ENCODE results near the gene KDM2B.

KDM2B gene

DNA sequence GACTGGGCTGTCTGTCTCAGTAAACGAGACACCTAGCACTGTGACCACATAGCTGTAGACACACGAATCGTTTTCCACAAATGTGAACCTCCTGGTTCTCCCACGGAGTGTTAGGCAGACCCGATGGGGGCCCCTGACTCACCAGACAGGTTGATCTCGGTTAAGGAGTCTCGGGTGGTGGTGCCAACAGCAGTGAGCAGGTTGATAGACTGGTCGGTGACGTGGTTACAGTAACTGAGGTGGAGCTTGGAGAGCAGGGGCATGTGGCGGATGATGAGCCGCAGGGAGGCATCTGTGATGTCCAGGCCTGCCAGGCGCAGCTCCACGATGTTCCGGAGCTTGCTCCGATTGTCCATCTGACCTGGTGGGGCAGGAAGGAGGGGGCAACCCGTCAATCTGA lies 141.1 kb downstream of the KDM2B start:
- H3K9ac ChIP-seq (ENCODE audit: low read depth, low read length), result no peak overlapping the region
- no peak overlapping the region for H3K27ac ChIP-seq (ENCODE audit: low read length)
- no peaks in the 10 kb centered on the region for H3K27me3 ChIP-seq (ENCODE audit: insufficient read depth, low read length, poor library complexity)
- no peaks in the 10 kb centered on the region for H3K4me1 ChIP-seq (ENCODE audit: insufficient read depth, low read length)
- DNase-seq, result no peak
- no peak overlapping the region for H2AFZ ChIP-seq (ENCODE audit: low read depth, low read length)
- no peak overlapping the region for H3K4me3 ChIP-seq (ENCODE audit: low read depth in 1 of 2, low read length in 2 of 2)
- no peak for ATAC-seq (ENCODE audit: insufficient read depth, low read depth)
- TF ChIP-seq, protein P1, sequence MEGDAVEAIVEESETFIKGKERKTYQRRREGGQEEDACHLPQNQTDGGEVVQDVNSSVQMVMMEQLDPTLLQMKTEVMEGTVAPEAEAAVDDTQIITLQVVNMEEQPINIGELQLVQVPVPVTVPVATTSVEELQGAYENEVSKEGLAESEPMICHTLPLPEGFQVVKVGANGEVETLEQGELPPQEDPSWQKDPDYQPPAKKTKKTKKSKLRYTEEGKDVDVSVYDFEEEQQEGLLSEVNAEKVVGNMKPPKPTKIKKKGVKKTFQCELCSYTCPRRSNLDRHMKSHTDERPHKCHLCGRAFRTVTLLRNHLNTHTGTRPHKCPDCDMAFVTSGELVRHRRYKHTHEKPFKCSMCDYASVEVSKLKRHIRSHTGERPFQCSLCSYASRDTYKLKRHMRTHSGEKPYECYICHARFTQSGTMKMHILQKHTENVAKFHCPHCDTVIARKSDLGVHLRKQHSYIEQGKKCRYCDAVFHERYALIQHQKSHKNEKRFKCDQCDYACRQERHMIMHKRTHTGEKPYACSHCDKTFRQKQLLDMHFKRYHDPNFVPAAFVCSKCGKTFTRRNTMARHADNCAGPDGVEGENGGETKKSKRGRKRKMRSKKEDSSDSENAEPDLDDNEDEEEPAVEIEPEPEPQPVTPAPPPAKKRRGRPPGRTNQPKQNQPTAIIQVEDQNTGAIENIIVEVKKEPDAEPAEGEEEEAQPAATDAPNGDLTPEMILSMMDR (IDR thresholded peaks at IDR 0.05; ENCODE audit: borderline replicate concordance, extremely low read depth, low read length, poor library complexity, severe bottlenecking), result no peak
- TF ChIP-seq EZH2 (IDR thresholded peaks at IDR 0.05; ENCODE audit: borderline replicate concordance, low read depth, low read length, severe bottlenecking), result no peak
- peaks cover 4% of the 10 kb centered on the region; the same call in 1 of the 2 replicates for H3K79me2 ChIP-seq (ENCODE audit: insufficient read depth, low read length)
- peaks cover 97% of the 10 kb centered on the region for H3K36me3 ChIP-seq (ENCODE audit: insufficient read depth, low read length)
- H3K4me2 ChIP-seq (ENCODE audit: insufficient read depth, low read length), result no peak overlapping the region
- H3K9me3 ChIP-seq (ENCODE audit: insufficient read depth, low read length, severe bottlenecking), result no peaks in the 10 kb centered on the region
- peaks cover 18% of the 10 kb centered on the region for H4K20me1 ChIP-seq (ENCODE audit: insufficient read depth, low read length)

DNA sequence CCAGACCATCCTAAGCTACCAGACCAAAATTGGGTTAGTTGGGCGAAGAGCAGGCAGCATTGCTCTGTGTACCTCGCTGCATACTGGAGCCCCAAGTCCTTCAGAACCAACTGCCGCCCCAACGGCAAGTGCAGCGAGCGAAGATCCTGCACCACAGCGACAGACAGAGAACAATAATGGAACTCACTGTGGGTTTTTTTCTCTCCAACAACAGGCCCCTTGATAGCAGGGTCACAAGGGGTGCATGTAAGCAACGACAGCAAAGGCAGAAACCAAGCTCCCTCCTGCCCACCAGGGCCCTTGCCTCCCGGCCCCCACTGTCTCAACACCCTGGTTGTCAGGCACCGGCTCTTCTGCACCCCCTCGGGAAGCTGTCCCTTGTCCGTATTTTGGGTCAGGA lies 141.9 kb downstream of the KDM2B start:
- ATAC-seq (ENCODE audit: insufficient read depth, low read depth), result no peak

GRCh38 chr12:121436706-121437105 lies 144.1 kb downstream of the KDM2B start:
- Histone ChIP-seq H3K4me1 (ENCODE audit: insufficient read depth, low read length) (no peaks in the 10 kb centered on the region), H3K4me3 (ENCODE audit: low read depth in 1 of 2, low read length in 2 of 2) (no peak overlapping the region), H3K27me3 (ENCODE audit: insufficient read depth, low read length, poor library complexity) (no peaks in the 10 kb centered on the region), H3K9ac (ENCODE audit: low read depth, low read length) (no peak overlapping the region), H2AFZ (ENCODE audit: low read depth, low read length) (no peak overlapping the region), H3K9me3 (ENCODE audit: insufficient read depth, low read length, severe bottlenecking) (no peaks in the 10 kb centered on the region), H4K20me1 (ENCODE audit: insufficient read depth, low read length) (peaks cover 11% of the 10 kb centered on the region), H3K27ac (ENCODE audit: low read length) (no peak overlapping the region), H3K79me2 (ENCODE audit: insufficient read depth, low read length) (peaks cover 4% of the 10 kb centered on the region), H3K36me3 (ENCODE audit: insufficient read depth, low read length) (peaks cover 97% of the 10 kb centered on the region), H3K4me2 (ENCODE audit: insufficient read depth, low read length) (no peak overlapping the region)
- DNase-seq (no peak), ATAC-seq (ENCODE audit: insufficient read depth, low read depth) (no peak)
- TF ChIP-seq EZH2 (IDR thresholded peaks at IDR 0.05; ENCODE audit: borderline replicate concordance, low read depth, low read length, severe bottlenecking), result no peak
- TF ChIP-seq, protein P1 (IDR thresholded peaks at IDR 0.05; ENCODE audit: borderline replicate concordance, extremely low read depth, low read length, poor library complexity, severe bottlenecking), result no peak

More for the DNA sequence above, 141.9 kb downstream of the KDM2B start:
- Histone ChIP-seq H3K4me1 (ENCODE audit: insufficient read depth, low read length) (no peaks in the 10 kb centered on the region), H3K9me3 (ENCODE audit: insufficient read depth, low read length, severe bottlenecking) (no peaks in the 10 kb centered on the region), H4K20me1 (ENCODE audit: insufficient read depth, low read length) (peaks cover 13% of the 10 kb centered on the region), H3K9ac (ENCODE audit: low read depth, low read length) (no peak overlapping the region), H3K79me2 (ENCODE audit: insufficient read depth, low read length) (peaks cover 4% of the 10 kb centered on the region; the same call in 1 of the 2 replicates), H2AFZ (ENCODE audit: low read depth, low read length) (no peak overlapping the region), H3K27ac (ENCODE audit: low read length) (no peak overlapping the region), H3K27me3 (ENCODE audit: insufficient read depth, low read length, poor library complexity) (no peaks in the 10 kb centered on the region), H3K4me3 (ENCODE audit: low read depth in 1 of 2, low read length in 2 of 2) (no peak overlapping the region), H3K36me3 (ENCODE audit: insufficient read depth, low read length) (peaks cover 97% of the 10 kb centered on the region), H3K4me2 (ENCODE audit: insufficient read depth, low read length) (no peak overlapping the region)
- no peak for DNase-seq
- TF ChIP-seq EZH2 (IDR thresholded peaks at IDR 0.05; ENCODE audit: borderline replicate concordance, low read depth, low read length, severe bottlenecking), result no peak
- TF ChIP-seq, protein P1 (IDR thresholded peaks at IDR 0.05; ENCODE audit: borderline replicate concordance, extremely low read depth, low read length, poor library complexity, severe bottlenecking), result no peak
